Stomach (tissue), 4 donors: Measurements from ENCODE around the gene LINGO4.

Experiments
- POLR2A ChIP-seq, 4 donors: fragments of 450-650 bp; IDR thresholded peaks; one replicate each; pipeline ENCODE4 v1.6.1; 2016; ENCODE audit warnings: antibody characterized with exemption in 4 of 4, control low read depth in 2 of 4, mild to moderate bottlenecking in 1 of 4, moderate library complexity in 1 of 4
- POLR2AphosphoS5 ChIP-seq, 3 donors: sonication (generic); formaldehyde crosslinking; IDR thresholded peaks; one replicate each; pipeline ENCODE4 v1.6.1; 2016; ENCODE audit warnings: antibody characterized with exemption in 3 of 3
- TF ChIP-seq, protein P1 (sequence below), 7 experiments: fragments of 450-650 bp in 4 of 7; fragments of 200-600 bp in 3 of 7; sonication (generic) in 3 of 7; IDR thresholded peaks; one replicate each; pipeline ENCODE4 v1.5.1; 2016 to 2019; ENCODE audit warnings: antibody characterized with exemption in 7 of 7, control low read depth in 2 of 7, mild to moderate bottlenecking in 1 of 7

DNA sequence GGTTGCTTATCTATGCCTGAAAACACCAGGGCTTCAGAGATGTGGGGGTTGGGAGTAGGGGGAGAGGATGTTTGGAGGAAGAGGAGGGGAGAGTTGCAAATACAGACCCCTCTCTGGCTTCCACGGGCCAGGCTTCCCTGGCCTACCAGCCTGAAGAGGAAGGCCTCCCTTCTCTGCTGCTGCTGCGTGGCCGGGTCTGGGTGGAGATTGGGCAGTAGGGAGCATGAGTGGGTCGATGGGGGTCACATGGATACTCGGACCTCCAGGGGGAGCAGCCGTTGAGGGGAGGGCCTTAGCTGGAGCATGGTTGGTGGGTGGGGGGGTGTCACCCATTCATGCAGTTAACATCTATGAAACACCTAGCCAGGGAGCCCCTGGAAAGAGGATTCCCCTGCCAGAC lies 24.8 kb upstream of the LINGO4 start:
- TF ChIP-seq, protein P1, sequence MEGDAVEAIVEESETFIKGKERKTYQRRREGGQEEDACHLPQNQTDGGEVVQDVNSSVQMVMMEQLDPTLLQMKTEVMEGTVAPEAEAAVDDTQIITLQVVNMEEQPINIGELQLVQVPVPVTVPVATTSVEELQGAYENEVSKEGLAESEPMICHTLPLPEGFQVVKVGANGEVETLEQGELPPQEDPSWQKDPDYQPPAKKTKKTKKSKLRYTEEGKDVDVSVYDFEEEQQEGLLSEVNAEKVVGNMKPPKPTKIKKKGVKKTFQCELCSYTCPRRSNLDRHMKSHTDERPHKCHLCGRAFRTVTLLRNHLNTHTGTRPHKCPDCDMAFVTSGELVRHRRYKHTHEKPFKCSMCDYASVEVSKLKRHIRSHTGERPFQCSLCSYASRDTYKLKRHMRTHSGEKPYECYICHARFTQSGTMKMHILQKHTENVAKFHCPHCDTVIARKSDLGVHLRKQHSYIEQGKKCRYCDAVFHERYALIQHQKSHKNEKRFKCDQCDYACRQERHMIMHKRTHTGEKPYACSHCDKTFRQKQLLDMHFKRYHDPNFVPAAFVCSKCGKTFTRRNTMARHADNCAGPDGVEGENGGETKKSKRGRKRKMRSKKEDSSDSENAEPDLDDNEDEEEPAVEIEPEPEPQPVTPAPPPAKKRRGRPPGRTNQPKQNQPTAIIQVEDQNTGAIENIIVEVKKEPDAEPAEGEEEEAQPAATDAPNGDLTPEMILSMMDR (IDR thresholded peaks at IDR 0.05) = no peak
- TF ChIP-seq POLR2AphosphoS5 (IDR thresholded peaks at IDR 0.05) (no peak), POLR2A (IDR thresholded peaks at IDR 0.05) (no peak)
